K562 (cell line): Measurements from ENCODE around the gene EEF1A1. TPM values are rescaled to one million over a fixed set of nuclear protein-coding genes. Genes with fewer than 3 reads are reported as not detected.
A peak's percentile ranks its signal among the peaks of the same experiment; 100 is the strongest.

Source experiments
- ATAC-seq: fragments of 200-7000 bp; cut with Tn5 transposase; 3 replicates; pipeline ENCODE4 v1.9.1; 2020; ENCODE audit warnings: moderate library complexity
- BruUV-seq: library from RNA; stranded (reverse); fragments of 400-500 nt; replicated peaks from 2 replicates; lab custom pipeline; 2021; lab: Mats Ljungman, UMichigan
- CTCF ChIA-PET: fragments of 300-600 bp; formaldehyde crosslinking; extraction: SDS; loops from one replicate; lab custom pipeline; 2021; ENCODE audit warnings: low intra/inter-chr PET ratio; lab: Yijun Ruan, JAX
- POLR2A ChIA-PET: fragments of 300-600, 350-650 bp; sonication (Branson Sonifier 250); formaldehyde crosslinking; extraction: SDS; loops from one replicate; lab custom pipeline; 2021; ENCODE audit warnings: antibody characterized with exemption, inconsistent platforms; lab: Yijun Ruan, JAX
- DNase-seq, 4 experiments: peaks; one replicate each; pipeline versions ENCODE4 v3.0.0 to v3.0.0-alpha.2; 2011 to 2018; ENCODE audit warnings: low spot score in 3 of 4, mixed read lengths in 3 of 4; ENCODE audit errors: extremely low read depth in 1 of 4
- FAIRE-seq: peaks from 2 replicates; lab custom pipeline; 2011; peaks lifted over from hg19 to GRCh38; lab: Jason Lieb, UNC
- H2AFZ ChIP-seq: 2 replicates; pipeline ENCODE4 v1.6.0; 2011; ENCODE audit warnings: low read depth, low read length, control low read depth, inconsistent platforms
- H3K27ac ChIP-seq: fragments of 200-600 bp; 3 replicates; pipeline ENCODE4 v1.8.0; 2011; ENCODE audit warnings: low read depth, mild to moderate bottlenecking, control low read depth, inconsistent platforms, low read length, moderate library complexity, mixed read lengths; ENCODE audit errors: extremely low read depth
- H3K27me3 ChIP-seq, 2 experiments: fragments of 300-600 bp in 1 of 2; 2 replicates in 1 of 2; 3 replicates in 1 of 2; pipeline versions ENCODE4 v1.6.0 to v1.8.0; 2011; ENCODE audit warnings: inconsistent platforms in 2 of 2, low read length in 2 of 2, mild to moderate bottlenecking in 1 of 2, mixed read lengths in 1 of 2, moderate library complexity in 1 of 2; ENCODE audit not compliant: control insufficient read depth in 2 of 2, insufficient read depth in 2 of 2
- H3K36me3 ChIP-seq: fragments of 300-600 bp; 3 replicates; pipeline ENCODE4 v1.8.0; 2011; ENCODE audit warnings: mild to moderate bottlenecking, low read length, inconsistent platforms; ENCODE audit not compliant: control insufficient read depth, insufficient read depth
- H3K4me1 ChIP-seq, 2 experiments: fragments of 200-600 bp in 1 of 2; replicated peaks in 1 of 2; 2 replicates in 1 of 2; 3 replicates in 1 of 2; pipeline versions ENCODE4 v1.5.1 to v1.8.0; 2011; ENCODE audit warnings: inconsistent platforms in 2 of 2, low read length in 2 of 2, mild to moderate bottlenecking in 1 of 2, mixed read lengths in 1 of 2, moderate library complexity in 1 of 2; ENCODE audit not compliant: control insufficient read depth in 2 of 2, insufficient read depth in 2 of 2
- H3K4me2 ChIP-seq: 2 replicates; pipeline ENCODE4 v1.6.1; 2011; ENCODE audit warnings: low read length, control low read depth, inconsistent platforms, mixed read lengths; ENCODE audit not compliant: insufficient read depth
- H3K4me3 ChIP-seq: fragments of 200-600 bp; sonication (generic), shearing (Covaris generic); 2 replicates; pipeline ENCODE4 v1.5.1; 2016; ENCODE audit warnings: control low read depth, inconsistent platforms
- H3K79me2 ChIP-seq: fragments of 200-600 bp; 3 replicates; pipeline ENCODE4 v1.8.0; 2011; ENCODE audit warnings: low read length, inconsistent platforms; ENCODE audit not compliant: control insufficient read depth, insufficient read depth
- H3K9ac ChIP-seq, 2 experiments: 2 replicates each; pipeline versions ENCODE4 v1.6.0 to v1.6.1; 2011; ENCODE audit warnings: low read depth in 2 of 2, low read length in 2 of 2, control low read depth in 1 of 2, inconsistent platforms in 1 of 2, mild to moderate bottlenecking in 1 of 2, mixed read lengths in 1 of 2; ENCODE audit not compliant: insufficient read depth in 1 of 2
- H3K9me1 ChIP-seq: one replicate; pipeline ENCODE4 v1.6.0; 2011; ENCODE audit warnings: inconsistent platforms, mild to moderate bottlenecking, low read length, moderate library complexity; ENCODE audit not compliant: control insufficient read depth, insufficient read depth
- H3K9me3 ChIP-seq: replicated peaks from 2 replicates; pipeline ENCODE4 v1.5.1; 2011; ENCODE audit warnings: low read depth, low read length, inconsistent platforms; ENCODE audit not compliant: control insufficient read depth, insufficient read depth
- H4K20me1 ChIP-seq: replicated peaks from 2 replicates; pipeline ENCODE4 v1.6.1; 2011; ENCODE audit warnings: low read length, inconsistent platforms, mixed read lengths; ENCODE audit not compliant: control insufficient read depth, insufficient read depth
- ERF ChIP-seq: fragments of 450-650 bp; formaldehyde crosslinking; IDR thresholded peaks from 2 replicates; pipeline ENCODE4 v1.4.0; 2020; ENCODE audit warnings: mild to moderate bottlenecking, mixed read lengths
- IFI16 ChIP-seq: fragments of 250-450 bp; sonication (Bioruptor Pico); IDR thresholded peaks from 2 replicates; pipeline ENCODE4 v2.1.2; 2022; ENCODE audit warnings: mild to moderate bottlenecking, inconsistent platforms
- MCM7 ChIP-seq, 2 experiments: fragments of 450-650 bp; IDR thresholded peaks; 2 replicates each; pipeline ENCODE4 v1.6.1; 2016 to 2018
- TFAM ChIP-seq: fragments of 250-450 bp; sonication (Bioruptor Pico); conservative IDR thresholded peaks from 2 replicates; pipeline ENCODE4 v1.5.0; 2021; ENCODE audit warnings: mild to moderate bottlenecking, moderate library complexity
- ZBTB40 ChIP-seq, 2 experiments: fragments of 450-650 bp in 1 of 2; sonication (generic) in 1 of 2; formaldehyde crosslinking in 1 of 2; IDR thresholded peaks; 2 replicates each; pipeline versions ENCODE4 v1.7.1 to v1.9.0; 2016 to 2022; ENCODE audit warnings: inconsistent platforms in 1 of 2, mild to moderate bottlenecking in 1 of 2, missing genetic modification reagents in 1 of 2
- WGBS: fragments of 100-300 bp; shearing (Covaris generic); methylation state at CpG from one replicate; pipeline ENCODE4 v1.1.6; 2016; ENCODE audit warnings: low coverage, mixed read lengths; ENCODE audit not compliant: insufficient coverage; ENCODE audit errors: missing lambda C conversion rate; 5-methylcytosine and 5-hydroxymethylcytosine counted together
- in situ Hi-C: fragments of 300-500 bp; cut with MboI; formaldehyde crosslinking; loops from 4 replicates; pipeline ENCODE4 v1.15.0; 2018; ENCODE audit warnings: inconsistent platforms, mixed read lengths
- intact Hi-C: fragments of 100-400 bp; cut with micrococcal nuclease; formaldehyde crosslinking; loops from 2 replicates; pipeline ENCODE4 v1.14.2; 2022
- polyA plus RNA-seq, 8 experiments: library from polyadenylated mRNA; depleted of rRNA in 4 of 8; stranded (reverse) in 5 of 8; unstranded in 3 of 8; fragments of >200 nt; fragmentation: Nextera tagmentation in 2 of 8; fragmentation: Illumina TruSeq in 1 of 8; extraction: Ambion mirVana in 2 of 8; extraction: Trizol in 1 of 8; gene quantifications; 2 replicates each; pipeline versions ENCODE4 v1.2.1 to v1.2.3, GENCODE V29; 2011 to 2014; ENCODE audit warnings: inconsistent platforms in 1 of 8, missing spikeins in 1 of 8
- total RNA-seq, 7 experiments: library from RNA; depleted of rRNA in 6 of 7; stranded (reverse); fragments of >200 nt in 6 of 7; fragmentation: Illumina TruSeq in 2 of 7; extraction: Trizol in 2 of 7; gene quantifications; 2 replicates each; pipeline versions ENCODE4 v1.2.1 to v1.2.3, GENCODE V29; 2011 to 2021; ENCODE audit warnings: low replicate concordance in 1 of 7

The EEF1A1 gene
- total and polyA plus RNA-seq, 9 of the 15 experiments (the other 6 are each of a cell fraction or from before 2014, with no cell fraction given), result 6,453 to 17,323 (median 11,082) TPM

- Histone ChIP-seq H3K4me2 (no peak overlapping the region), H3K27me3 (no peaks in the 10 kb centered on the region), H3K79me2 (no peaks in the 10 kb centered on the region), H3K4me3 (no peak overlapping the region), H3K9me1 (no peaks in the 10 kb centered on the region), H3K9me3 (no peaks in the 10 kb centered on the region), H4K20me1 (no peaks in the 10 kb centered on the region), H3K36me3 (no peaks in the 10 kb centered on the region), H3K27ac (no peak overlapping the region), H3K9ac (no peak overlapping the region), H3K4me1 (no peaks in the 10 kb centered on the region; a peak in 2 of 5 replicates), H2AFZ (no peak overlapping the region)
- ATAC-seq (no peak), FAIRE-seq (no peak), DNase-seq (no peak)
- POLR2A ChIA-PET, result interaction anchor here (1.3 to 2.3 kb wide), 3 partner anchors 8 to 37 kb away, joined by 3 to 6 read pairs (median 6); no protein-coding TSS in a partner anchor
- 7% methylated on average over 1 of the region's 1 CpG for WGBS
- intact Hi-C loops, result no loop called here
- TF ChIP-seq IFI16 (CRISPR knock-in tag), result no peak
- TF ChIP-seq ZBTB40 (IDR thresholded peaks at IDR 0.05), result peak; percentile 68
- no peak for TF ChIP-seq ZBTB40 (CRISPR knock-in tag; IDR thresholded peaks at IDR 0.05)
- no peak for TF ChIP-seq ERF (CRISPR knock-in tag)
- no peak for TF ChIP-seq TFAM
- no peak for TF ChIP-seq MCM7 (IDR thresholded peaks at IDR 0.05)
- CTCF ChIA-PET, result no interaction called here
- BruUV-seq, result no TSS peak
- in situ Hi-C loops, result no loop called here
These were observed 36.0 kb upstream of the EEF1A1 start for GRCh38 chr6:73556836-73557235.
